Mesenchymal stem cell (in vitro differentiated cells and primary cell): ENCODE results near the gene PIGV.

Experiments
- DNase-seq: peaks from one replicate; pipeline ENCODE4 v3.0.0-alpha.2; 2013
- H2AFZ ChIP-seq: one replicate; pipeline ENCODE4 v1.6.1; 2013; ENCODE audit warnings: low read depth, mild to moderate bottlenecking, control low read depth, inconsistent platforms, low read length, moderate library complexity
- H2AK5ac ChIP-seq: 2 replicates; pipeline ENCODE4 v1.6.1; 2013; ENCODE audit warnings: low read length, moderate library complexity, mild to moderate bottlenecking, inconsistent platforms; ENCODE audit not compliant: severe bottlenecking
- H2BK120ac ChIP-seq: one replicate; pipeline ENCODE4 v1.6.1; 2013; ENCODE audit warnings: low read depth, mild to moderate bottlenecking, inconsistent platforms, low read length, moderate library complexity
- H2BK12ac ChIP-seq, 2 experiments: one replicate each; pipeline ENCODE4 v1.6.1; 2013; ENCODE audit warnings: inconsistent platforms in 2 of 2, low read length in 2 of 2, mild to moderate bottlenecking in 2 of 2, moderate library complexity in 2 of 2, control low read depth in 1 of 2
- H2BK15ac ChIP-seq: one replicate; pipeline ENCODE4 v1.6.1; 2013; ENCODE audit warnings: mild to moderate bottlenecking, low read depth, inconsistent platforms; ENCODE audit not compliant: poor library complexity, severe bottlenecking
- H2BK5ac ChIP-seq: 2 replicates; pipeline ENCODE4 v1.6.1; 2013; ENCODE audit warnings: low read depth, mild to moderate bottlenecking, low read length, control low read depth, inconsistent platforms; ENCODE audit not compliant: poor library complexity, severe bottlenecking
- H3K14ac ChIP-seq, 2 experiments: one replicate each; pipeline ENCODE4 v1.6.1; 2013; ENCODE audit warnings: inconsistent platforms in 2 of 2, low read length in 2 of 2, control low read depth in 1 of 2, mild to moderate bottlenecking in 1 of 2, moderate library complexity in 1 of 2
- H3K18ac ChIP-seq, 2 experiments: one replicate each; pipeline ENCODE4 v1.6.1; 2013; ENCODE audit warnings: inconsistent platforms in 2 of 2, low read length in 2 of 2, control low read depth in 1 of 2, low read depth in 1 of 2, mild to moderate bottlenecking in 1 of 2
- H3K23ac ChIP-seq, 2 experiments: one replicate each; pipeline ENCODE4 v1.6.1; 2013; ENCODE audit warnings: inconsistent platforms in 2 of 2, low read length in 2 of 2, mild to moderate bottlenecking in 2 of 2, moderate library complexity in 2 of 2, control low read depth in 1 of 2
- H3K27ac ChIP-seq: 2 replicates; pipeline ENCODE4 v1.5.1; 2013; ENCODE audit warnings: mild to moderate bottlenecking, moderate library complexity, low read length, control low read depth, inconsistent platforms; ENCODE audit not compliant: poor library complexity, severe bottlenecking
- H3K27me3 ChIP-seq, 2 experiments: 2 replicates each; pipeline versions ENCODE4 v1.6.1 to v1.7.0; 2013; ENCODE audit warnings: low read length in 2 of 2, mild to moderate bottlenecking in 2 of 2, moderate library complexity in 2 of 2, control low read depth in 1 of 2, inconsistent platforms in 1 of 2; ENCODE audit not compliant: control insufficient read depth in 1 of 2, insufficient read depth in 1 of 2
- H3K36me3 ChIP-seq, 2 experiments: 2 replicates each; pipeline versions ENCODE4 v1.6.1 to v1.7.0; 2013; ENCODE audit warnings: low read length in 2 of 2, control low read depth in 1 of 2, inconsistent platforms in 1 of 2, low read depth in 1 of 2, mild to moderate bottlenecking in 1 of 2; ENCODE audit not compliant: insufficient read depth in 2 of 2, control insufficient read depth in 1 of 2
- H3K4ac ChIP-seq, 2 experiments: one replicate each; pipeline ENCODE4 v1.6.1; 2013; ENCODE audit warnings: inconsistent platforms in 2 of 2, low read length in 2 of 2, mild to moderate bottlenecking in 2 of 2, moderate library complexity in 2 of 2, control low read depth in 1 of 2, low read depth in 1 of 2
- H3K4me1 ChIP-seq: 2 replicates; pipeline ENCODE4 v1.6.1; 2013; ENCODE audit warnings: low read depth, low read length, control low read depth; ENCODE audit not compliant: control insufficient read depth, insufficient read depth
- H3K4me2 ChIP-seq: 2 replicates; pipeline ENCODE4 v1.6.1; 2013; ENCODE audit warnings: low read length, mild to moderate bottlenecking, inconsistent platforms; ENCODE audit not compliant: poor library complexity, severe bottlenecking
- H3K4me3 ChIP-seq, 2 experiments: 2 replicates each; pipeline versions ENCODE4 v1.5.1 to v1.7.0; 2013; ENCODE audit warnings: low read length in 2 of 2, mild to moderate bottlenecking in 2 of 2, control low read depth in 1 of 2, low read depth in 1 of 2; ENCODE audit not compliant: insufficient read depth in 1 of 2
- H3K79me1 ChIP-seq: replicated peaks from 2 replicates; pipeline ENCODE4 v1.6.1; 2013; ENCODE audit warnings: mild to moderate bottlenecking, control low read depth, low read length, inconsistent platforms; ENCODE audit not compliant: poor library complexity, severe bottlenecking
- H3K9ac ChIP-seq: 2 replicates; pipeline ENCODE4 v1.7.0; 2013; ENCODE audit warnings: mild to moderate bottlenecking, low read length, moderate library complexity
- H3K9me3 ChIP-seq: 2 replicates; pipeline ENCODE4 v1.7.0; 2013; ENCODE audit warnings: mild to moderate bottlenecking, low read length; ENCODE audit not compliant: control insufficient read depth
- H4K8ac ChIP-seq: one replicate; pipeline ENCODE4 v1.6.1; 2013; ENCODE audit warnings: inconsistent platforms, mild to moderate bottlenecking, low read length, moderate library complexity
- H4K91ac ChIP-seq: one replicate; pipeline ENCODE4 v1.6.1; 2013; ENCODE audit warnings: mild to moderate bottlenecking, low read length, inconsistent platforms
- WGBS: methylation state at CpG from one replicate; pipeline ENCODE4 v1.1.7; 2013; ENCODE audit warnings: mixed read lengths; 5-methylcytosine and 5-hydroxymethylcytosine counted together

The PIGV gene

DNA sequence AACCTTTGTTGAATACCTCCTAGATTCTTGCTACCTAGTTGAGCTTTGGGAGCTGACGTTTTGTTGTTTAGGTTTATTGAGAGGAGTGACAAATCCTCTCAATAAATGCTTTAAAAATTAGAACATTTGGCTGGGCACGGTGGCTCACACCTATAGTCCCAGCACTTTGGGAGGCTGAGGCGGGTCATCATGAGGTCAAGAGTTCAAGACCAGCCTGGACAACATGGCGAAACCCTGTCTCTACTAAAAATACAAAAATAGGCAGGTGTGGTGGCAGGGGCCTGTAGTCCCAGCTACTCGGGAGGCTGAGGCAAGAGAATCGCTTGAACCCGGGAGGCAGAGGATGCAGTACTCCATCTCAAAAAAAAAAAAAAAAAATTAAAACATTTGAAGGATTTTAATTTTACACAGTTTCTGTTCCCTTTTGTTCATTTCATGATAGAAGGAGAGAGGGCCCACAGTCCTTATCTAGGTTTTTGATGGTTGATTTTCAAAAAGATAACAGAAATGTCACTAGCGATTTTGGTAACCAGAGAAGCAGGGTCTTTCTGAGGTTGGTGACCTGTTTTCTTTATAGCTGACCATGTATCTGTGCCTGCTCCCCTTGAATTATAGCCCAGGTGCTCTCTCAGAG is 44.2 kb upstream of the PIGV start:
- Histone ChIP-seq H2BK120ac (no peak overlapping the region), H3K4ac (no peak overlapping the region), H2AK5ac (no peak overlapping the region), H2BK15ac (no peak overlapping the region), H3K27me3 (no peaks in the 10 kb centered on the region), H3K27ac (peak overlapping the region; percentile 58), H3K79me1 (peaks cover 17% of the 10 kb centered on the region), H3K23ac (no peak overlapping the region), H3K4me3 (no peak overlapping the region), H2AFZ (no peak overlapping the region), H3K4me1 (peaks cover 4% of the 10 kb centered on the region), H2BK12ac (no peak overlapping the region), H3K9me3 (no peaks in the 10 kb centered on the region), H3K18ac (no peak overlapping the region), H3K36me3 (peaks cover 9 to 52% of the 10 kb centered on the region in 2 experiments), H4K91ac (no peak overlapping the region), H4K8ac (no peak overlapping the region), H3K9ac (peak overlapping the region; percentile 3), H2BK5ac (no peak overlapping the region), H3K4me2 (no peak overlapping the region), H3K14ac (no peak overlapping the region)
- no peak for DNase-seq
- whole genome bisulfite sequencing, result 96% methylated on average over 3 of the region's 8 CpGs

DNA sequence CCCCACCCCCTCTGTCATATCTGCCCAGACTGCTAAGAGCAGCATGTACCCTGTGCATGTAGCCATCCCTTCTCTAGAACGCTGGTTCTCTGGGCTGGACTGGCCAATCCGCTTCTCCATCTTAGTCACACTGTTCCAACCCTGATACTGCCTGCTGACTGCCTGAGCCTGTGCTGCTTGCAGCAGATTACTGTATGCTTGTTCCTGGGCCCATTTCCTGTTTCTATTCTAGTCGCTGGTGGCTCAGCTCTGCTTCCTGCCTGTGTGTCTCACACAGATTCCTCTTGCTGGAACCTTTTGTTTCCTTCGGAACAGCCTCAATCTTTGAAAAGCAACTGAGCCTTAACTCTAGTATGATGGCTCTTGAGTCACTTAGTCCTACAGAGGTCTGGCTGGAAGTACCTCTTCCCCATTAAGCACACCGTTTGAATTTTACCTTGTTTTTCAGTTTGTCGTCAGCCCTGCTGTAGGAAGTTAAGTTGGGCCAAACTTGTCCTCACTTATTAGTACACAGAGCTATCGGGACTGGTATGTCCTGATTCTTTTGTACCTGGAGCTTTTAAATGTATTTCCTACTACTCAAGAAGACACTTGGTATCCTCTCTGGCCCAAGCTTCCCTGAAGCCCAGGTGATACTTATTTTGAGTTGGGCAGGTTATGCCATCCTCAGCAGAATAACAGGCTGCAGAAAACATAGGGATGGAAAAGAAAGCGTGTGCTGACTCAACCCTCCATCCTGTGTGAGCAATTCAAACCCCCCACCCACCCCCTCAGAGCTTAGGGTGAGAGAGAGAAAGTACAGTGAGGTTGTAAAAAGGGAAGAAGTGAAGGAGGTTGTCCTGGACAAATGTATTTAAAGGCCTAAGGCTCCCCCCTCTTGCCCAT is 43.4 kb upstream of the PIGV start:
- Histone ChIP-seq H2BK15ac (no peak overlapping the region), H3K14ac (no peak overlapping the region), H2AFZ (no peak overlapping the region), H4K91ac (no peak overlapping the region), H3K4me1 (peaks cover 4% of the 10 kb centered on the region), H3K9me3 (no peaks in the 10 kb centered on the region), H3K79me1 (peaks cover 21% of the 10 kb centered on the region), H3K36me3 (peaks cover 12 to 51% of the 10 kb centered on the region in 2 experiments), H3K4me2 (no peak overlapping the region), H3K4ac (peak overlapping the region in 1 of 2 experiments; percentile 71), H3K9ac (peak overlapping the region; percentile 56), H3K27ac (peak overlapping the region; percentile 58), H3K27me3 (no peaks in the 10 kb centered on the region), H3K4me3 (peak overlapping the region in 1 of 2 experiments; percentile 36), H2BK12ac (no peak overlapping the region), H4K8ac (peak overlapping the region; percentile 78), H2BK120ac (no peak overlapping the region), H3K18ac (peak overlapping the region in 1 of 2 experiments; percentile 86), H2BK5ac (no peak overlapping the region), H2AK5ac (no peak overlapping the region), H3K23ac (no peak overlapping the region)
- DNase-seq, result peak; percentile 93
- WGBS, result 21% methylated on average over 6 of the region's 8 CpGs

DNA sequence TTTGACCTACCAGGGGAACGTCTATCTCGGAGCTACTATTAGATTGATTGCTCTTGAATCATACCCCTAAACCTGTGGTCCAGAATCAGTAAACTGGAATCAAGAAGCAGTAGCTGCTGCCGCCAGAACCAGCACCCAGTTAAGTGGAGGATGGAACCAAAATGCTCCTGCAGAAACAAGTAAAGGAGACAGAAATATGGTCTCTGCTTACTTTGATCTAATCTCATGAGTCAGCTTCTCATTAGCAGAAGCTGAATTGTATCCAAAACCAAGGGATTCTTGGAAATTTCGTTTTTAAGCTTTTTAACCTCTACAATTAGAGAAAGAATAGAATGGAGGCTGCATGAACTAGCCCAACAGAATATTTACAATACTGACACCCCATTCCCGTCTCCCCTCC is 42.6 kb upstream of the PIGV start:
- no peak overlapping the region for H3K4me2 ChIP-seq
- H4K91ac ChIP-seq, result no peak overlapping the region
- peaks cover 4% of the 10 kb centered on the region for H3K4me1 ChIP-seq
- no peak overlapping the region for H2BK120ac ChIP-seq
- no peak overlapping the region for H2AK5ac ChIP-seq
- H3K27me3 ChIP-seq, result no peaks in the 10 kb centered on the region
- peaks cover 26% of the 10 kb centered on the region for H3K79me1 ChIP-seq
- no peak overlapping the region for H3K23ac ChIP-seq
- peak overlapping the region; percentile 56 for H3K9ac ChIP-seq
- no peak overlapping the region for H3K4ac ChIP-seq
- no peak overlapping the region for H4K8ac ChIP-seq
- no peak overlapping the region for H3K14ac ChIP-seq
- no peak for DNase-seq
- 79% methylated on average over 4 of the region's 5 CpGs for whole genome bisulfite sequencing
- no peak overlapping the region for H2AFZ ChIP-seq
- H3K9me3 ChIP-seq, result no peaks in the 10 kb centered on the region
- no peak overlapping the region for H2BK5ac ChIP-seq
- no peak overlapping the region for H3K18ac ChIP-seq
- peak overlapping the region; percentile 1 for H3K27ac ChIP-seq
- peaks cover 17 to 50% of the 10 kb centered on the region in 2 experiments for H3K36me3 ChIP-seq
- no peak overlapping the region for H2BK15ac ChIP-seq
- H3K4me3 ChIP-seq, result peak overlapping the region in 1 of 2 experiments; percentile 36
- no peak overlapping the region for H2BK12ac ChIP-seq

DNA sequence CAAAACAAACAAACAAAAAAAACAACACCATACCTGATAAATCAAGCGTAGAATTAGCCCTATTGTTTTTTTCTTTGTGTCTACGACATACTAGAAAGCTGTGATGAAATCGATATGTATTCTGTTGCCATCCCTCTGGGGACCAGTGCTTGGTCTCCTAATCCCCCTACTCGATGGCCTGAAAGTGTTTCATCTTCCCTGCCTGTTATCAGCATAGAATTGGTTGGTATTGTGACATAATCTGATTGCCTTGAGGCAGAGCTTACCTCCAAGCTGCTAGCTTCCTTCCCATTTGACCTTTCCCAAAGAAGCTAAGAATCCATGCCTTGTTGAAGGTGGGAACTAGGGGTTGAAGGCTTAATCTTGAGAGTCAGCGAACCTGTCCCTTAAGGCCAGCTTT is 40.7 kb upstream of the PIGV start:
- Histone ChIP-seq H2BK120ac (no peak overlapping the region), H2BK12ac (no peak overlapping the region), H2AK5ac (no peak overlapping the region), H3K4ac (no peak overlapping the region), H3K79me1 (peaks cover 28% of the 10 kb centered on the region), H4K91ac (no peak overlapping the region), H3K18ac (no peak overlapping the region), H3K4me2 (no peak overlapping the region), H3K27me3 (no peaks in the 10 kb centered on the region), H2BK5ac (no peak overlapping the region), H3K4me1 (peaks cover 6% of the 10 kb centered on the region), H2BK15ac (no peak overlapping the region), H3K36me3 (peaks cover 20 to 46% of the 10 kb centered on the region in 2 experiments), H4K8ac (no peak overlapping the region), H3K9ac (no peak overlapping the region), H3K4me3 (no peak overlapping the region), H3K27ac (no peak overlapping the region), H2AFZ (no peak overlapping the region), H3K9me3 (no peaks in the 10 kb centered on the region), H3K23ac (no peak overlapping the region), H3K14ac (no peak overlapping the region)
- WGBS, result over 99% methylated on average over 5 of the region's 5 CpGs
- no peak for DNase-seq
